Measurements from ENCODE around the gene MTFR1L.

Gene MTFR1L

GRCh38 chr1:25809283-25809926 lies 10.3 kb upstream of the MTFR1L start:
- Histone ChIP-seq H3K36me3 (ENCODE audit: control insufficient read depth, insufficient read depth, low read length) (peaks cover 12% of the 10 kb centered on the region), H3K4me1 (ENCODE audit: control insufficient read depth, insufficient read depth, low read length) (peaks cover 1% of the 10 kb centered on the region), H3K27me3 (ENCODE audit: control insufficient read depth, insufficient read depth, low read length) (no peaks in the 10 kb centered on the region), H3K9me3 (ENCODE audit: control insufficient read depth, insufficient read depth, low read length) (no peaks in the 10 kb centered on the region), H3K4me3 (ENCODE audit: low read length) (no peak overlapping the region), H3K27ac (ENCODE audit: low read length) (no peak overlapping the region)
- WGBS (ENCODE audit: insufficient coverage, insufficient read length), result no CpG with 5 or more reads among the region's 18 CpGs
- DNase-seq (ENCODE audit: low read depth, low spot score), result no peak

- WGBS (ENCODE audit: insufficient coverage, insufficient read length), result no CpG with 5 or more reads among the region's 7 CpGs
- DNase-seq (ENCODE audit: low read depth, low spot score), result no peak
- no peak overlapping the region for H3K4me3 ChIP-seq (ENCODE audit: low read length)
- peaks cover 1% of the 10 kb centered on the region for H3K4me1 ChIP-seq (ENCODE audit: control insufficient read depth, insufficient read depth, low read length)
- H3K36me3 ChIP-seq (ENCODE audit: control insufficient read depth, insufficient read depth, low read length), result peaks cover 12% of the 10 kb centered on the region
- no peak overlapping the region for H3K27ac ChIP-seq (ENCODE audit: low read length)
- H3K27me3 ChIP-seq (ENCODE audit: control insufficient read depth, insufficient read depth, low read length), result no peaks in the 10 kb centered on the region
- no peaks in the 10 kb centered on the region for H3K9me3 ChIP-seq (ENCODE audit: control insufficient read depth, insufficient read depth, low read length)
Observed at GRCh38 chr1:25809929-25810328, 9.8 kb upstream of the MTFR1L start.

- no peaks in the 10 kb centered on the region for H3K9me3 ChIP-seq (ENCODE audit: control insufficient read depth, insufficient read depth, low read length)
- H3K27ac ChIP-seq (ENCODE audit: low read length), result no peak overlapping the region
- peaks cover 15% of the 10 kb centered on the region for H3K36me3 ChIP-seq (ENCODE audit: control insufficient read depth, insufficient read depth, low read length)
- no peaks in the 10 kb centered on the region for H3K27me3 ChIP-seq (ENCODE audit: control insufficient read depth, insufficient read depth, low read length)
- H3K4me3 ChIP-seq (ENCODE audit: low read length), result no peak overlapping the region
- H3K4me1 ChIP-seq (ENCODE audit: control insufficient read depth, insufficient read depth, low read length), result peaks cover 1% of the 10 kb centered on the region
- no peak for DNase-seq (ENCODE audit: low read depth, low spot score)
- WGBS (ENCODE audit: insufficient coverage, insufficient read length), result no CpG with 5 or more reads among the region's 21 CpGs
Observed at GRCh38 chr1:25810341-25811299, 9.1 kb upstream of the MTFR1L start.

GRCh38 chr1:25811384-25812082 lies 8.2 kb upstream of the MTFR1L start:
- no peak overlapping the region for H3K4me3 ChIP-seq (ENCODE audit: low read length)
- no peak overlapping the region for H3K27ac ChIP-seq (ENCODE audit: low read length)
- no CpG with 5 or more reads among the region's 13 CpGs for WGBS (ENCODE audit: insufficient coverage, insufficient read length)
- H3K4me1 ChIP-seq (ENCODE audit: control insufficient read depth, insufficient read depth, low read length), result peaks cover 1% of the 10 kb centered on the region
- no peaks in the 10 kb centered on the region for H3K27me3 ChIP-seq (ENCODE audit: control insufficient read depth, insufficient read depth, low read length)
- H3K36me3 ChIP-seq (ENCODE audit: control insufficient read depth, insufficient read depth, low read length), result peaks cover 14% of the 10 kb centered on the region
- DNase-seq (ENCODE audit: low read depth, low spot score), result no peak
- no peaks in the 10 kb centered on the region for H3K9me3 ChIP-seq (ENCODE audit: control insufficient read depth, insufficient read depth, low read length)

GRCh38 chr1:25813071-25813733 lies 6.6 kb upstream of the MTFR1L start:
- no peaks in the 10 kb centered on the region for H3K27me3 ChIP-seq (ENCODE audit: control insufficient read depth, insufficient read depth, low read length)
- no CpG with 5 or more reads among the region's 11 CpGs for WGBS (ENCODE audit: insufficient coverage, insufficient read length)
- no peaks in the 10 kb centered on the region for H3K9me3 ChIP-seq (ENCODE audit: control insufficient read depth, insufficient read depth, low read length)
- DNase-seq (ENCODE audit: low read depth, low spot score), result no peak
- H3K4me1 ChIP-seq (ENCODE audit: control insufficient read depth, insufficient read depth, low read length), result peaks cover 5% of the 10 kb centered on the region
- H3K36me3 ChIP-seq (ENCODE audit: control insufficient read depth, insufficient read depth, low read length), result peaks cover 11% of the 10 kb centered on the region
- no peak overlapping the region for H3K4me3 ChIP-seq (ENCODE audit: low read length)
- H3K27ac ChIP-seq (ENCODE audit: low read length), result no peak overlapping the region

GRCh38 chr1:25813734-25814471 lies 5.9 kb upstream of the MTFR1L start:
- no peak for DNase-seq (ENCODE audit: low read depth, low spot score)
- H3K27me3 ChIP-seq (ENCODE audit: control insufficient read depth, insufficient read depth, low read length), result no peaks in the 10 kb centered on the region
- WGBS (ENCODE audit: insufficient coverage, insufficient read length), result no CpG with 5 or more reads among the region's 24 CpGs
- peaks cover 7% of the 10 kb centered on the region for H3K4me1 ChIP-seq (ENCODE audit: control insufficient read depth, insufficient read depth, low read length)
- H3K36me3 ChIP-seq (ENCODE audit: control insufficient read depth, insufficient read depth, low read length), result peaks cover 7% of the 10 kb centered on the region
- H3K27ac ChIP-seq (ENCODE audit: low read length), result no peak overlapping the region
- H3K4me3 ChIP-seq (ENCODE audit: low read length), result no peak overlapping the region
- H3K9me3 ChIP-seq (ENCODE audit: control insufficient read depth, insufficient read depth, low read length), result no peaks in the 10 kb centered on the region

GRCh38 chr1:25814549-25815087 lies 5.1 kb upstream of the MTFR1L start:
- Histone ChIP-seq H3K4me3 (ENCODE audit: low read length) (no peak overlapping the region), H3K9me3 (ENCODE audit: control insufficient read depth, insufficient read depth, low read length) (no peaks in the 10 kb centered on the region), H3K4me1 (ENCODE audit: control insufficient read depth, insufficient read depth, low read length) (peaks cover 7% of the 10 kb centered on the region), H3K27me3 (ENCODE audit: control insufficient read depth, insufficient read depth, low read length) (no peaks in the 10 kb centered on the region), H3K36me3 (ENCODE audit: control insufficient read depth, insufficient read depth, low read length) (peaks cover 5% of the 10 kb centered on the region; the same call in 1 of the 2 replicates), H3K27ac (ENCODE audit: low read length) (no peak overlapping the region)
- no CpG with 5 or more reads among the region's 7 CpGs for WGBS (ENCODE audit: insufficient coverage, insufficient read length)
- DNase-seq (ENCODE audit: low read depth, low spot score), result no peak

GRCh38 chr1:25815208-25816111 lies 4.3 kb upstream of the MTFR1L start:
- Histone ChIP-seq H3K4me1 (ENCODE audit: control insufficient read depth, insufficient read depth, low read length) (peaks cover 7% of the 10 kb centered on the region), H3K36me3 (ENCODE audit: control insufficient read depth, insufficient read depth, low read length) (peaks cover 5% of the 10 kb centered on the region; the same call in 1 of the 2 replicates)
- no CpG with 5 or more reads among the region's 24 CpGs for WGBS (ENCODE audit: insufficient coverage, insufficient read length)

More at GRCh38 chr1:25815208-25816111, 4.3 kb upstream of the MTFR1L start:
- Histone ChIP-seq H3K27me3 (ENCODE audit: control insufficient read depth, insufficient read depth, low read length) (no peaks in the 10 kb centered on the region), H3K9me3 (ENCODE audit: control insufficient read depth, insufficient read depth, low read length) (no peaks in the 10 kb centered on the region), H3K27ac (ENCODE audit: low read length) (no peak overlapping the region), H3K4me3 (ENCODE audit: low read length) (no peak overlapping the region)
- DNase-seq (ENCODE audit: low read depth, low spot score), result no peak

Data from iPS DF 6.9 (cell line).